Left lobe of liver (tissue), 2 donors: ENCODE data around the gene SCNN1A. TPM values are rescaled to one million over a fixed set of nuclear protein-coding genes. Genes with fewer than 3 reads are reported as not detected.

Experiments
- ATAC-seq: fragments of 200-7000 bp; cut with Tn5 transposase; one replicate; pipeline ENCODE4 v1.9.1; 2020; ENCODE audit warnings: mild to moderate bottlenecking, moderate library complexity
- DNase-seq: peaks from one replicate; pipeline ENCODE4 v3.0.0-alpha.2; 2020; ENCODE audit warnings: low spot score
- total RNA-seq: library from RNA; stranded (reverse); gene quantifications from one replicate; pipeline ENCODE4 v1.2.1, GENCODE V29; 2021
- donor health status: DM: no; HTN: no; CAD: no; lungs with moderate emphysema.
- donor health status: DM: no; HTN: yes; CAD: no.

SCNN1A gene
- total RNA-seq, 1 donor from 2014 or later = 6.8 TPM

DNA sequence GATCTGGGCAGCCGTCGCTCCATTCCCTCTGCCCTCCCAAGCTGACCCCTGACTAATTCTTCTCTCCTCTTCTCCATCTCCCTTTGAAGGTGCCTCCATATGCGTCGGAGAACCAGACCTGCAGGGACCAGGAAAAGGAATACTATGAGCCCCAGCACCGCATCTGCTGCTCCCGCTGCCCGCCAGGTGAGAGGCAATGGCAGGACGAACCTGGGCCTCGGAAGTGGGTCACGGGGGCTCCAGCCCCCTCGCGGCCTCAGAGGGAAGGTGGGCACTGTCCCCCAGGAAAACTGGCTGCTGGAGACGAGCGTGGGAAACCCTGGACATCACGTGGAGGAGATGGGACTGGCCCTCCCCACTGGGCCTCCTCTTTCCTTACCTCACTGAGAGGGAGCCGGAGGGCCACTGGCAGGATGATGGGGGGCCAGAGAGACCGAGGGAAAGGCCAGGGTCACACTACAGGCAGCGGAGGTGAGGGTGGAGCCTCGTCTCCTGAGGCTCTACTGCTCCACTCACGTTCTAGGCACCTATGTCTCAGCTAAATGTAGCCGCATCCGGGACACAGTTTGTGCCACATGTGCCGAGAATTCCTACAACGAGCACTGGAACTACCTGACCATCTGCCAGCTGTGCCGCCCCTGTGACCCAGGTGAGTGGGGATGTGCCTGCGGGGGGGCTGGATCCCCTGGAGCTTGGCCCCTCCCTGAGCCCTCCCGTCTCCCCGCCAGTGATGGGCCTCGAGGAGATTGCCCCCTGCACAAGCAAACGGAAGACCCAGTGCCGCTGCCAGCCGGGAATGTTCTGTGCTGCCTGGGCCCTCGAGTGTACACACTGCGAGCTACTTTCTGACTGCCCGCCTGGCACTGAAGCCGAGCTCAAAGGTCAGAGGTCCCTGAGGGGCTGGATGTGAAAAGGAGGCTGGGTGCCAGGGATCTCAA lies 9.4 kb upstream of the SCNN1A start:
- DNase-seq = peak; percentile 79
- ATAC-seq = peak; percentile 56

DNA sequence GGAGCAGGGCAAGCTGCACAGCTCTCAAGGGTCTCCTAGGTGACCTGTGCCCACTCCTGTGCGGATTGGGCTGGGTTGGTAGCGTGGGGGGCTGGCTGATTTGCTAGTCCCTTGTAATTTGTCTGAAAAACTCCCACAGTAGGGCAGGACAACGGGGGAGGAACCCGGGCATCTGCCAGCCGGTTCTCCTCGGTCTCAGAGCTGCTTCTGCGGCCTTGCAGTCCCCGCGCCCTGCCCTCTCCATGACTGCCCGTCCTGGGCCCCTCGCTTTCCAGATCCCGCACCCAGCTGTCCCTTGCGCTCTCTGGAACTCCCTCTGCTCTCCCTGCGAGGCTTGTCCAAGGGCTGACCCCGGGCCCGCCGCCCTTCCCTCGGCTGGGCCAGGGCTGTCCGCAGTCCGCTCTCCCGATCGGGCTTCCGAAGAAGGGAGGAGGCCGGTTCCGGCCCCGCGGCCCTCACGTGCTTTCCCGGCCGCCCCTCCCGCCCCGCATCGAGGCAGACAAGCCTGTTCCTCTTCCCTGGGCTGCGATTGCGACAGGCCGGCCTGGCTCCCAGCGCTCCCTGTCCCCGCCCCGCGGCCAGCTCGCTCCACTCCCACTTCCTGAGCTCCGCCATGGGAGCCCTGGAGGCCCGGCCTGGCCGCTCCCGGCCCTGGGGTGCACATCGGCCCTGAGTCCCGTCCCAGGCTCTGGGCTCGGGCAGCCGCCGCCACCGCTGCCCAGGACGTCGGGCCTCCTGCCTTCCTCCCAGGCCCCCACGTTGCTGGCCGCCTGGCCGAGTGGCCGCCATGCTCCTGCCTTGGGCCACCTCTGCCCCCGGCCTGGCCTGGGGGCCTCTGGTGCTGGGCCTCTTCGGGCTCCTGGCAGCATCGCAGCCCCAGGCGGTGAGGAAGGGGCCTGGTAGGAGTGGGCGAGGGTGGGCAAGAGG lies 8.5 kb upstream of the SCNN1A start, which contains the start of gene LTBR:
TSS of gene LTBR (plus strand) at position 591 of the 927 bp plus-strand sequence. CDS start at position 788, 197 bp downstream.
- ATAC-seq (peak; percentile 91), DNase-seq (peak; percentile 98)

- no peak for DNase-seq
- ATAC-seq = no peak
Measured at GRCh38 chr12:6382982-6383381, 7.6 kb upstream of the SCNN1A start.

GRCh38 chr12:6382371-6382770 lies 7.0 kb upstream of the SCNN1A start:
- DNase-seq (no peak), ATAC-seq (no peak)

GRCh38 chr12:6380141-6381121 lies 5.1 kb upstream of the SCNN1A start:
- DNase-seq = no peak
- ATAC-seq = no peak

DNA sequence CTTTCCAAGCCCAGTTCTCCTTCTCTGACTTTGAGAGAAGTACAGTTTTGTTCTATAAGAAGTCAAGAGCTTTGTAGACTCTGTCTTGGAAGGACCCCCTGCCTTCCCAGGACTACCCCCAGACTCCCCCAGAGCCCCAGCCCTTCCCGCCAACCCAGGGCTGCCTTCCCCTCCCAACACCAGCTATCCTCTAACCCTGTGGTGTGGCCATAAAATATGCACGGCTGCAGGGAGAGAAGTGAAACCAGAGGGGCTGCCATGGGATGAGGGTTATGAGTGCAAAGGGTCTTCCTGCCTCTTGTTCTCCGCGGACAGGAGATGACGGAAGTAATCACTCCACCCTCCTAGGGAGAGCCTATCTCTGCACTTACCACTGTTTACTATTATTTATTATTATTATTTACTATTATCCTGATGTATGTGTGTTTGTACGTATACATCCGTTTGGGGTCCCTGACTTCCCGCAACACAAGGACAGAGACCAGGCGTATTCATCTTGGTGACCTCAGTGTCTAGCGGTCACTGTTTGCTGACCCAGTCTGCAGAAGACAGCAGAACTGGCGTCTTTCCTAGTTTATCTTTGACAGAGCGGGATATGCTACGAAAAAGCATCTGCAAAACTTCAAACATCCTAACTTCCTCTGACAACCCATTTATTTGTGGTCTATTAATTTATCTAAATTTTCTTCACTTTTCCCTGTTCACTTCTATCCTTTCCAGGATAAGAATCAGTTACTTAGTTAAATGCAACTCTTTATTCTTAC lies 3.5 kb upstream of the SCNN1A start:
- DNase-seq (no peak), ATAC-seq (no peak)

GRCh38 chr12:6377667-6377994 lies 2.3 kb upstream of the SCNN1A start:
- DNase-seq = peak; percentile 80
- ATAC-seq = peak; percentile 78

DNA sequence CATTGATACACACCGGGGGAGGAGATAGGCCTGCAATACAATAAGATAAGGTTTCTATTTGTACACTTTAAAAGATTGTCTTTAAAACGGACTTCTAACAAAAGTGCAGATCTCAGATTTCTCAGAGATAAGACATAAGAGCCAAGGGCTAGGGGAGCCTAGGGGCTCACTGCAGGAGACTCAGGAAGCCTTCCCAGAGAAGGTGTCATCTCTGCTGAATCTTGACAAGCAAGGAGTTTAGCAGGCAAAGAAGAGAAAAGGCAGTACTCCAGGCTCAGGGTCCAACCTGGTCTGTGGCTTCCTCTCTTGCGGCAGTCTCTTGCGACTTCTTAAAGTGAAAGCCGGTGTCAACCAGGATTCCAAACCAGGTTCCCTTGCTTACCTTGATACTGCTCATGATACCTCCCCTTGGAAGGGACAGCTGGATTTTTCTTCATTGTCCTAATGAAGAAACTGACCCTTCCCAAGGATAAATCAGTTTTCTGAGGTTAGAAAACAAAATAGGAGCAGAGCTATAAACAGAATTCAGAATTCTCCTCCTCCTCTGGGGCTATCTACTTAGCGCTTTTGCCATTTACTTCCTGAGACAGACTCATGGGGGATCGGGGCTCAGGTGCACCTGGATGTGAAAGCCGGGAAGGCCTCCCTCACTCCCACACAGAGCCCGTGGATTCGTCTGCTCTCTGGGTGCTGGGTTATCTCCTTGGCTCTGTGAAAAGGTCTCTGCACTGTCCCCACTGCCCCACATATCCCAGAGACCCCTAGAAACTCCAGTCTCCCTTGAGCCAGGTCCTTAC lies 1.7 kb upstream of the SCNN1A start:
- no peak for DNase-seq
- no peak for ATAC-seq

GRCh38 chr12:6376079-6376869 lies 911 bp upstream of the SCNN1A start:
- DNase-seq (no peak), ATAC-seq (peak; percentile 64)

GRCh38 chr12:6374786-6375160 lies 590 bp downstream of the SCNN1A start:
- ATAC-seq = no peak

DNA sequence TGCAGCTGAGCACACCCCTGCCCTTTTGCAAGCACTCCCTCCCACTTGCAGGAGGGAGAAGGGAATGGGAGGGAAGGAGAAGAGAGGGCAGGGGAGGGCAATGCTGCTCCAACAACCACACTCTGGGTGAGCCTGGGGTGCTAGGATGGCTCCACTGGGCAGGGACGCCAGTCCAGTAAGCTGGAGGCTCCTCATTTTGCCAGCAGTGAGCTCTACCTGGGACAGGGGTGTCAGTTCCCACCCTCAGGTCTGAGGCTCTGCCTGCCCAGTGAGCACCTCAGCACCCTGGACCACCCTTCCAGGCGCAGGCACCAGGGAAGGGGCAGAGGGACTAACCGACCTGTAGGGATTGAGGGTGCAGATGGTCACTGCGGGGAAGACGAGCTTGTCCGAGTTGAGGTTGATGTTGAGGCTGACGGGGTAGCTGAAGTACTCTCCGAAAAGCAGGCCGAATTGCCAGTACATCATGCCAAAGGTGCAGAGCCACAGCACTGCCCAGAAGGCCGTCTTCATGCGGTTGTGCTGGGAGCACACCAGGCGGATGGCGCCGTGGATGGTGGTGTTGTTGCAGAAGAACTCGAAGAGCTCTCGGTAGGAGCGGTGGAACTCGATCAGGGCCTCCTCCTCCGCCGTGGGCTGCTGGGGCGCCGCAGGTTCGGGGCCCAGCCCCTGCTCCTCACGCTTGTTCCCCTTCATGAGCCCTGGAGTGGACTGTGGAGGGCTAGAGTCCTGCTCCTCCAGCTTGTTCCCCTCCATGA lies 1.2 kb downstream of the SCNN1A start:
- no peak for DNase-seq
- ATAC-seq = no peak

More at GRCh38 chr12:6374786-6375160, 590 bp downstream of the SCNN1A start:
- no peak for DNase-seq

GRCh38 chr12:6373022-6373787 lies 2.2 kb downstream of the SCNN1A start:
- no peak for ATAC-seq
- no peak for DNase-seq

- no peak for ATAC-seq
- DNase-seq = no peak
Measured at GRCh38 chr12:6372403-6373003, 2.9 kb downstream of the SCNN1A start.

DNA sequence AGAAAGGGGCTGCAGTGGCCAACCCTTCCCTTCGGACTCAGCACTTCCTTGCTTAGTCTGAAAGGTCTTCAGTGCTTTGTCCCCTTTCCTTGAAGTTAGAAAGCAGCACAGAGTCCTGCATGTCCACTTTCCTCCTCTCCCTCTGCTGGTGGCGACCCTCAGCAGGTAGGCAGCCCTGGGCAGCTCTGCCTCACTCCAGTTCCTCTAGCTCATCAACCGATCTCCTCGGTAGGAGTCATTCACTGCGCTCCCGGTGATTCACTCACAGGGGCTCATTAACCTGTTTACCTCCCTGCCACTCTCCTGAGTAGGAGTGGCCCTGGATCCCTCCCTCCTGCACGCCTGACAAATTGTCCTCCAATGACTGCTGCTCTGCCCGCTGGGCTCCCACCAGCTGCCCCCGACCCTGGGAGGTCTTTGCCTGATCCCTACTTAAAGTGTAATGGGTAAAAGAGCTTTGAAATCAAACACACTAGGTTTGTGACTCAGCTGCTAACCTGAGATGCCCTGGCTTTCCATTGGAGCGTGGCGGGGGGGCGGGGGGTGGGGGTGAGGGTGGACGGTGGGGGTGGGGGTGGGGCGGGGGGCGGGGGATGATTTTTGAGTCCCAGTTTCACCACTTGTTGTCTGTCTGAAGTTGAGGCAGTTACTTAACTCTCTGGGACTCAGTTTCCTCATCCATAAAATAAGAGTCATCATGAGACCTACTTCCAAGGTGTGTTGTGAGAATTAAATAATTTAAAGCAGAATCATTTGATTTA lies 4.2 kb downstream of the SCNN1A start:
- ATAC-seq = peak; percentile 28
- no peak for DNase-seq

DNA sequence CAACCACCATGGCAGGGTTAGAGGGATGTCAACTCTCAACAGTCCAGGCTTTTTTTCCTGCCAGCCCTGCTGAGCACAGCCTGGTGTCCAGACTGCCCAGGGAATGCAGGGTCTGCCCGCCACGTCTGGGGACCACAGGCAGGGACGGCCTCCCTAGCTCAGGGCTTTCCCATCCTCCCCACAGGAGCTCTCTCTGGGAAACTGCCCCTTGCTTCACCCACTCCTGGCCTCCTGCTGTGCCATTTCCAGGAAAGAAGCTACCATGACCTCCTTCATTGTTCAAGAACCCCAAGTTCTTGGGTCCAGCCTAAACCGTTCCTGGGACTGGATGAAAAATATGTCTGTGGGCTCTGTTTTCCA lies 4.8 kb downstream of the SCNN1A start:
- DNase-seq (no peak), ATAC-seq (no peak)
